GM21576 (cell line): ENCODE measurements around the gene ZP4.
"Not testable (repeated sequence)": the region's sequence is repeated elsewhere in the genome, so short reads cannot be mapped to it uniquely, and the experiment has no call there.

Source experiments
- ATAC-seq: cut with Tn5 transposase; IDR thresholded peaks from one replicate; pipeline ENCODE4 v1.9.1; 2021; ENCODE audit warnings: mild to moderate bottlenecking, moderate library complexity; ENCODE audit not compliant: unreplicated experiment

Gene ZP4

DNA sequence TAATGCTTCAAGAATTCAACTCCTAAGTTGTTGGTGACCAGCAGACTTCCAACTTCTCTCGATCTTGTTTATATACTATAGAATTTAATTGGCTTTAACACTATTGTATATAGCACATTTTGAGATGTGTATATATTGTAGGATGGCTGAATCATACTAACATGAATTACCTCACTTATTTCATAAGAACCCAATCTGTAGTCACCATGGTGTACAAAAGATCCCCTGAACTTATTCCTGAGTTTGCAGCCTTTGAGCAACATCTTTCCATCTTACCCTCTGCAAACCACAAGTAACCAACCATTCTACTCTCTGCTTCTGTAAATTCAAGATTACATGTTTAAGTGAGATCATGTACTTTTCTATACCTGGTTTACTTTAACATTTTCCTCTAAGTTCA, 12.3 kb downstream of the ZP4 start:
- ATAC-seq: no peak

DNA sequence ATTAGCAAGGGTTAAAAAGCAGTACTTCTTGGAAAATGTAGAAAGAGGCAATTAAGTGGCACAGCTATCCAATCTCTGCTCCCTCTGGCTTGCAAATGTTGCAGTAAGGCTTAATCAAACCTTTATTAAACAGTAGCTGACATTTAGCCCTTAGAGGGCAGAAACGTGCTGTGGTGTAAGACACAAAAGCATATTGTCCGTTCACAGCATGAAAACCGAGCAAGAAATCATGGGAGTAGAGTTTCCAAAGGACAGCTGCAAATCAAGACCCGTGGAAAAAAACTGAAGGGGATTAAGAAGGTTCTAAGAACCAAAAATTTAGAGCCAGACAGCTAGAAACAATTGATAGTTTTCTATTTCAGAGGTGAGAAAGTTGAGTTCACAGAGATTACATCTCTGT, 13.1 kb downstream of the ZP4 start:
- ATAC-seq: no peak

DNA sequence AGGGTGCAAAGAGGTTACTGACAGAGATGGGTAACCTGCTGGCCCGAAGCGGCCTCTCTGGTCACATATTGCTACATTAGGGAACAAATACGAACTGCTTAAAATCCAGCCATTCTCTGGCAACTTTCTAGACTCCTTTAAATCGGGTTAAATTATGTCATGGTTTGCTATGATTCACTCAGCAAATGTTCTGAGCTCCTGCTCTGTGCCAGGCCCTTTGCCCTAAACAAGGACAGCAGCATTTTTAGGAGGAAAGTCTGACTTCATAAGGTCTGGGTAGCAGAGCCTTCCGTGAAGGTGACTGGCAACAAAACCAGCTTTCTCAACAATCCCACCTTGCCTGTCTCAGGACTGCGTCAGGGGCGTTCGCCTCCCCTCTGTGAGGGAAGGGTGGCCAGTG, 15.4 kb downstream of the ZP4 start:
- ATAC-seq: no peak

DNA sequence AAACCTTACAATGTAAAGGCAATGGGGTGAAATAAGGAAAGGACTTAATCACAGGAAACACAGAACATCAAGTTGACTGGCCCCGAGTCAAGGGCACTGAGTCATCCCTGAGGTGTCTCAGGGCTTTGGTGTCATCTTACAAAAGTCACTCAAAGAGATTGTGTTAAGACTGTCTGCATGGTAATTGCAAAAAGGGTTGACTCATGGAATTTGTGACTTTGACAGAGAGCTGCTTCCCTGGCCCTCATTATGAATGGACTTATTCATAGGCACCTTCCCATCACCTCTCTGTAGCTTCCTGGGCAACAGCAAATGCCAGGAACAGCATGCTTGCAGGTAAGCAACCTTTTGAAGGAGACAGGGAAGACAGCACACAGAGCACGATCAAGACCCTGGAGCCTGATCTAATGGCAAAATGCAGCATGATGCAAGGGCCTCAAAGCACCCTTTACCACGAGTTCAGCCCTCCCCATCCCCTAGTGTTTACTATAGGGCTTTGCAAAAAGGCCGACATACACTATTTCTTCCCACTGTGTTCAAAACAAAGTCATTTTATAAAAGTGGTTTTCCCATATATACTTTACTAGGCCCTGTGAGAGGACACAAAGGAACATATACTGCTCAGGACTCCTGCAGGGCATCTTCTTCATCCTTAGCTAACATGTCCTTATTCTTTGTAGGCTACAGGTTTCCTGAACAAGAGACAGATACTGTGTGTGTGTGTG, 17.1 kb downstream of the ZP4 start:
- no peak for ATAC-seq

DNA sequence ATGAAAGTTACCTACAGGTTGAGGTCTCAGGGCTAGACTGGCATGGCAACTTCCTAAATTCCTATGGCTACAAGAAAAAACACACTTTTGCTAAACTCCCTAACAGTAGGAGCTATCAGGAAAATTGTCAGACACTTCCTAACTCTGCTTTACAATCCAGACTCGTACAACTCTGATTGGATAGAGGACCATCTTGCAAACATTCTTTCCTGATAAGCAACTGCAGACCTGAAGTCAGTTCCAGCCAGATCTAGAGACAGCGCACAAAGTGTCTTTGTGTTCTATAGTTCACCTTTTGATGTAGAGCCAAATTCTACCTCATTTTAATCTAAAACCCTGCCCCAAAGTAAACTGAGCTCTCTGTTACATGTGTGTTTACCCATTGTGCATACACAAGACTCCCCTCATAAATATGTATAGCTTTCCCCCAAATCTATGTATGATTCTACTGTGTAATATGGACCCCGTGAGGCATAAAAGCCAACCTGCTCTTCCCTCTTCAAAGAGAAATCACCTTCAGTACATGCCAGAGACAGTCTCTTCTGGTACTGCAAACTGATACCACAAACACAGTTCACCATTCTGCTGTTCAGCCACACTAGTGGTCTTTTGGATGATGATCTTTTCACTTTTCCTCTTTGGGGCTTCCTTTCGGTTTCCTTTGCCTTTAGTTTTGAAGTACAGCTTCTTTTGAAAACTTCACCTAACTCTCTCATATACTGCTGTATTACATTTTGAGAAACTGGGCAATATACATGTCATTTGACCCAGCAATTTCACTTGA, 21.7 kb downstream of the ZP4 start:
- ATAC-seq: no peak

DNA sequence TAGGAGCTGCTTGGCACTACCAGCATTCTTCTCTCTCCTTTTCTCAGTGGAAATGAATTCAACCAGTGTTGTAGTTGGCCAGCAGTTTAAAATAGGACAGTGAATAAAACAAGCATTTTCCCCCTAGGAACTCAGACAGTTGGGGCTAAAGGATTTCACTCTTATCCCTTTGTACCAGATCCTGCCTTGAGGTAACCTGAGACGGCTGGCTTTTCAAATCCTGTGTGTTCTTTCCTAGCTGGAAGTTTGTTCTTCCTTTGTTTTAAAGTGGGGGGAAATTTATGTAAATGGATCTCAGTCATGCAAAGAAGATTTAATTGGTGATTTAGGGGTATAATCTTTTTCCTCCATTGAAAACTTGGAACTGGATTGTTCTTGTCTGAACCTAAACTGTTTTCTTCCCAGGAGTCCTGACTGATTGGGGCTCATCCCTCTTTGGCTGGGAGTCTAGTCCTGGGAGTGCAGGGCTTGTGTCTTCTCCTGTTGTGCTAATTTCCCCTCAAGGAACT, 23.3 kb downstream of the ZP4 start:
- ATAC-seq: no peak

DNA sequence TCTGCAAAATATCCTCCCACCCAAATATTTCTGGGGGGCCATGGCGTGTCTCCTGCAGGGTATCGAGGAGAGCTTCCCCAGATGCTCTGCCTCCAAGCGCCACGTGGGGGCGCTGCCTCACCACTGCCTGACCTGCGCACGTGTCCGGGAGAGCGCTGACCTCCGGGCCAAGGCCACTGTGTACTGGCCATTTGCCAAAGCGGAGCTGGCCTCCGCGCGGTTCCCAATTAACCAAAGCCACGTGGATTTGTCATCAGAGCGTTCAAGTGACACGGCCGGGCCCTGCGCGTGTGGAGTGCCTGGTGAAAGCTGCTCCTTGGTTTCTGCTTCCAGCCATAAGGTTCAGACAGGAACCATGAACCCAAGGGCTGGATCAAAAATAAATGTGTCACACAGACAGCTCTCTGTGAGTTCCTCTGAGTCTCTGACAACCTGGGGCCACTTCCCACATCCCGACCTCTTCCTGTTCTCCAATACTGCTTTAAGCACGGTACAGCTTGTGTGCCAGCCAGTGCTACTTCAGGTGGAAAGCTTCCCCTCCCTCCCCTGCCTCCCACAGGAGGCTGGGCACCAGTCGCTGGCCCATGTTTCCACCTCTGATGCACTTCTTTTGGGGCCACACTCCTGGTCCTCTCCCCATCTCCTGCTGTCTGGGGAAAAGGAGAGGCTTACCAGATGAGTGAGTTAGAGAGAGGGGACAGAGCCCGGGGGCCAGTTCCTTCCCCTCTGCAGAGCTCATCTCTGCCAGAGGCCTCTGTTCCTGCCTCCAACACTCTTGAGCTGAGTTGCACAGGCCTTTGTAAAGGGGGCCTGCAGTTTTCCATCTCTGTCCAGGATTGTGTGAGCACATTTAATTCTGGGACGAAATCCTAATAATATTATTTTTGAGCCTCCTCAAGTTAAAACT, 26.1 kb downstream of the ZP4 start:
- ATAC-seq: peak; percentile 76

DNA sequence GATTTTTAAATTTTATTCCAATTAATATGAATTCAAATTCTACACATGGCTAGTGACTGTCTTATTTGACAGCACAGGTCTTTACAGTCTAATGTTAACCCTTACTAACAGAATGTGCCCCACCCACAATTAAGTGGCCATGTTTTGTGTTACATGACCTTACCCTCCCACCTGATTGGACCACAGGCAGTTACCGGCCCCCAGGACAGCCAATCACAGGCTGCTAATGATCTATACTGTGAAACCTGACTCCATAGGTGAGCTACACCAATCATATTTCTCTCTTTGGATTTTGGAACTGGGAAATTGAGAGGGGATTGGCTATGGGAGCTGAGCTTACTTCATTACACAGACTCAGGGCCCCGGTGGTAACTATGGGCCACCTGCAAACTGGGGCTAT, 27.5 kb downstream of the ZP4 start:
- ATAC-seq: no peak

DNA sequence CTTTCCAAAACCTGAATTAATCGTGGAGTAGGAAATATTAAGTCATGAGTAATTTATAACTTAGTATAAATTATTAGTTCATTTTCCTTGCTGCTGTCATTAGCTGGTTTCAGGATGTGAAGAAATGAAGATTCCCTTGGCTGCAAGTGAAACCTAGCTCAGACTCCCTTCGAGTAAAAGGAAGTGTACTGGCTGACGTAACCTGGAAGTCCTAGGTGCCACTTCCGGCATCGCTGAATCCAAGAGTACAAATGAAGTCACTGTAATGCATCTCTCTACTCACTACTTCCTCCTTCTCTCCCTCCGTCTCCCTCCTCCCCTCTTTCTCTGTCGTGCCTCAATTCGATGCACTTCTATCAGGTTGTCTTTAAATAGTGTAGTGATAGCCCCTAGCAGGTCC, 28.8 kb downstream of the ZP4 start:
- no peak for ATAC-seq

DNA sequence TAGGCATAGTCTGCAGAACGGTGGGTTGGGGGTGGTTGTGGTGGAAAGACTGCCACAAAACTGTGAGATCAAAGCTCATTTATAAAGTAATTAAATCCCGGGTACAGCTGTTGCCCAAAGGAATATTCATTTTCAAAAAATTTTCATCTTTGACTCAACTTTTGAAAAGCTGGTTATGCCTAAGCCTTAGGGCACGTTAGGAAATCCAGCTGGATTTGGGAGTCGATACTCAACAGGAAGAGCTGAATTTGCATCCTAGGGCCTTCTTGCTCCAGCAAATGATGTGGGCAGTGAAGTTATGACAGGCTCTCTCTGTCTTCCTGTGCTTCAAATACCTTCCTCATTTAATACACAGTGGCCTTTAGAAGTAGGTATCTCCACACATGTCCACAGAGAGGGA, 31.7 kb downstream of the ZP4 start:
- ATAC-seq: no peak

DNA sequence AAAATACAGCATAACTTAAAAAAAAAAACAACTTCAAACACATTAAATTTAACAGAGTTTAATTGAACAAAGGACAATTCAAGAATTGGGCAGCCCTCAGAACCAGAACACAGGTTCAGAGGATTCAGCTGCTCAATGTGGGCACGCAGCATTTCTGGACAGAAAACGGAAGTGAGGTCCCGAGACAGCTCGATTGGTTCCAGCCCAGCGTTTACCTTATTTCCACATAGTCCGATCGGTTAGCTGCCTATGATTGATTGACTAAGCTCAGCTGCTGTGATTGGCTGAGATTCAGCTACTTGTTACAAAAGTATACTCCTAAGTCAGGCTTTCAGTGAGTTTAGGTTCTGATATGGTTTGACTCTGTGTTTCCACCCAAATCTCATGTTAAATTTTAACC, 33.3 kb downstream of the ZP4 start:
- ATAC-seq: no peak

DNA sequence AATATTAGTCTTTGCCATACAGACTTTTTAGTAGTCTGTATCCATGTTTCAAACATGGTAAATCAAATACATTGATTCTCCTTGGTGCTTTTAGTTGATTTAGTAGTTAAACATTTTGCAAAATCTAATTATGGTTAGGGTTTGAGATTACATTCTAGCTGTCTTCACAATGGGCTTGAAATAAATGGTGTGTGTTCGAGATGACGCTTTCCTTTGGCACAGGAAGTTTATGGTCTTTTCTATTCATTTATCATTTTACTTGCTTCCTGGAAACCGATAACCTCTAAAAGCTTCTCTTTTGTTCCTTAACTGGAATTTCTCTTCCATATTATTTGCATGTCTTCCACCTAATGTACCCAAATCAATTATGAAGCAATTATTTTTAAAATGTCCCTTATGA, 38.4 kb downstream of the ZP4 start:
- no peak for ATAC-seq

DNA sequence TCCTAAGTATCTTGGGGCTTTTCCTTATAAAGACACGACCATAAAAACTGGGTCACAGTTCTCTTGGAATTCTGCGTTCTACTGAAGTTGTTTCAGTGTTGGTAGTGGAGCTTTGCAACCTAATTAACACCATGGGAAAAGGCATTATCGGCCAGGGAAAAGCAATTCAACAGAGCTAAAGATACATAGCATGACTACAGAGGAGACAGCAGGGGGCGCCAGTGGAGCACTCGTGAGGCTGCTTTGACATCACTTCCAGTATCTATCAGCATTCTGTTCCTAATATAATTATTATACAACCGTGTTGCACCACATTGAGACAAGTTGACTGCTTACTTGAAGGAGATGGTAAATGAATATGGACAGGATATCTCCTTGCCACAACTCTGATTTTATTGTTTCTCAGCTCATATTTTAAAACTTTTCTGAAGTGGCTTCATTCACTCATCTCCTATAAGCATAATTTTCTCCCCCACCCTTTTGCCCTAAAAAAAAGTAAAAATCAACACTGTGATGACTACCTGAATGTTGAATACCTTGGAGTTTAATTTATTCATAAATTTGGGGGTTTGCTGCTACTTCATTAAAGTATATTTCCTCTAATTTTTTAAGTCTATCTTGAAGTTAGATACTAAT, 39.4 kb downstream of the ZP4 start:
- no peak for ATAC-seq

DNA sequence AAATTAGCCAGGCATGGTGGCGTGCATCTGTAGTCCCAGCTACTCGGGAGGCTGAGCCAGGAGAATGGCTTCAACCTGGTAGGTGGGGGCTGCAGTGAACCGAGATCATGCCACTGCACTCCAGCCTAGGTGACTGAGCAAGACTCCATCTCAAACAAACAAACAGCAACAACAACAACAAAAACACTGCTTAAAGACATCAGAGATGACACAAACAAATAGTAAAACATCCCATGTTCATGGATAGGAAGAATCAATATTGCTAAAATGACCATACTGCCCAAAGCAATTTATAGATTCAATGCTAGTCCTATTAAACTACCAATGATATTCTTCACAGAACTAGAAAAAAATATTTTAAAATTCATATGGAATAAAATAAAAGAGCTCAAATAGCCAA, 47.2 kb downstream of the ZP4 start:
- ATAC-seq: not testable (repeated sequence)

DNA sequence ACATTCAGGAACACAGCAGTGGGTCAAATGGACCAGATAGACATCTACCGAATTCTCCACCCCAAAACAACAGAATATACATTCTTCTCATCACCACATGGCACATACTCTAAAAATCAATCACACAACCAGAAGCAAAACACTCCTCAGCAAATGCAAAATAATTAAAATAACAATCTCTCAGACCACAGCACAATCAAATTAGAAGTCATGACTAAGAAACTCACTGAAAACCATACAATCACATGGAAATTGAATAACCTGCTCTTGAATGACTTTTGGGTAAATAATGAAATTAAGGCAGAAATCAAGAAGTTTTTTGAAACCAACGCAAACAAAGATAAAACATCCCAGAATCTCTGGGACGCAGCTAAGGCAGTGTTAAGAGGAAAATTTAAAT, 49.2 kb downstream of the ZP4 start:
- no peak for ATAC-seq

DNA sequence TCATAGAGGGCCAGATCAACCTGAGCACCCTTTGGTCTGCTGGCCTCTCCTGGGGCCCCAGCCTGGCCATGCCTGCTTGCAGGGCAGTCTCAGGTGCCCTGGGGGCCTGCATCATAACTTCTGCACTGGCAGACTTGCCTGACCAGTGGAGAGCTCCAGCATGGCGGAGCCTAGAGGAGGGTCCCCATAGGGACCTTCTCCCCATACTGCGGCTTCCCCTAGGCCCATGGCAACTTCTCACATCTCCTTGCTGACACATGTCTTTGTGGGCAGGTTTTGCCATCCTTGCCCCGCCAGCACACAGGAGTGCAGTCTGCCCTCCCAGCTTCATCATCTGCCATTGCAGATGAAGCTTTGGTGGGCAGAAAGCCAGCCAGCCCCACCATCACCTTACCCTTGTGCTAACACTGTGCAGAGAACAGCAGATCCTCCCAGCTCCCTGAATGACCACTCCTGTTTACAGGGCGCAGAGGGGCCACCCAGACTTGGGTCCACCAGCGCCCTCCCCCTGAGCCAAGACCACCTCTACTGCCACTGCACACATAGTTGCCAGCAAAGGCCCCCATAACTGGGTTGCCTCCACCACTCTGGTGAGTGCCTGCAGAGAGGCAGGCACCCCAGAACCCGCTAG, 51.7 kb downstream of the ZP4 start:
- no peak for ATAC-seq

DNA sequence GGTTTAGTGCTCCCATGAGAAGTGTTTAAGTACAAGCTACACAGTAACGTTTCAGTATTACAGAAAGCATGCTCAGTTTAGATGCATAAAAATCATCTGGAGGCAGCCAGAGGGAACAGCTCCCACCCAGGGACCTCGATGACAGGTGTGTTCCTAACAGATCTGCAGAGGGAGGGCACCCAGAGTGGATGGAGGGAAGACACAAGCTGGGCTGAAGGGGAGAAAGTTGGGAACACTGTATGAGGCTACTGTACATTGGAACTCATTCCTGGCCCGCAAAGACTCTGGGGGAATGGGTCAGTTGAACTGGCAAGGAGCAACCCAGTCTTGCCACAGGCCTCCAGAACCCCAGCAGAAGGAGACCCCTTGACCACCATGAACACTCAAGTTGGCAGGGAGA, 52.4 kb downstream of the ZP4 start:
- ATAC-seq: no peak

DNA sequence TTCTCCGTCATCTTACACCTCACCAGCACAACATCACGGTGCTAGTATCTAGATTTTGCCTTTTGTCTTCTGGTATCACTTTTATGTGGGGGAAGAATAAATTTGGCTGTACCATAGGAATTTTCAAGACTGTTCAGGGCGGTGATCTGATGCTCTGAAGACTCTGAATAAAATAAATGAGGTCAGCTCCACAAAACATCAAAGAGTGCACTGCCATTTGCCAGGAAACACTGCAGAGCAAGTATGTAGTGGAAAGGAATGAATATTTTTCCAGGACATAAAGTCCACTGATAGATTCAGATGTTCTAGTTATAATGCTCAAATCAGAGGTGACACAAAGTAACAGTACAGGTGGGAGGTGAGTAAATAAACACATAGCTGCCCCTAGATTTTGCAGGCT, 56.3 kb downstream of the ZP4 start:
- no peak for ATAC-seq

DNA sequence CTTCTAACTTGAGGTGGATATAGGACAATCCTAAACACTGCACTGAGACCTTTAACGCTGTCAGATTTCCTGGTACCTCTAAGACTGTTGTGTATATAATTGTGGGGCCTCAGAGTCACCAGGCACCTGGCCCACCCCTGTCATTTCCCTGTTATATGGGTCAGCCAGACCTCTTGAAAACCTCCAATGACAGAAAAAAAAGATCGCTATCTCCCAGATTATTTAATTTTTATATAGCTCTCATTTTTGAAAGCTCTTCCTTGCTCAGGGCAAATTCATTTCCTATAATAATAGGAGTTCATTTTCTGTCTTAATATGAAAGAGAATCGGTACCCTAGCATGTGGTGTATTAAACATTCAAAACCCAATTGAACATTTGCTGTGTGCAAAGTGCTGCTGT, 56.7 kb downstream of the ZP4 start:
- no peak for ATAC-seq

DNA sequence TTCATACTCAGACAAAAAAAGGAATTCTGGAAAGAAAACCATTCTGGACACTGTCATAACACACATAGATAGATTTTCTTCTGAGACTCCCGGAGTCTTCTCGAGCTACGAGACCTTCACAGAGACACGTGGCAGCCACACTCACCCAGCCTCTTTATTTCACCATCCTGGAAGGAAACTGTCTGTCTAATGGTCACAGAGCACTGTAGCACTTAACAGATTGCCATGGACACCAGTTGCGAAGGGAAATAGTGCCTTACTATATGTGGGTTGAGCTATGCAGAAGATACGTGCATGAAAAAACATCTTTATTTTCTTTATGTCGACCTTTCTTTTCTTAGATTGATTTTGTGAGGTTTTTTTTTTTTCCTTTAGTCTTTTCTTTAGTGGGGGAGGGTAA, 57.9 kb downstream of the ZP4 start:
- no peak for ATAC-seq
